PC-9 (cell line): ENCODE measurements around the gene S100PBP.

ENCODE experiments used
- EZH2 ChIP-seq: fragments of 200-600 bp; sonication (generic); IDR thresholded peaks from 2 replicates; pipeline ENCODE4 v1.8.0; 2017; ENCODE audit warnings: antibody characterized with exemption, low read depth
- TF ChIP-seq, protein P1 (sequence below): fragments of 200-600 bp; sonication (generic); conservative IDR thresholded peaks from 2 replicates; pipeline ENCODE4 v1.6.1; 2017; ENCODE audit warnings: mixed run types, antibody characterized with exemption, mild to moderate bottlenecking, moderate library complexity

DNA sequence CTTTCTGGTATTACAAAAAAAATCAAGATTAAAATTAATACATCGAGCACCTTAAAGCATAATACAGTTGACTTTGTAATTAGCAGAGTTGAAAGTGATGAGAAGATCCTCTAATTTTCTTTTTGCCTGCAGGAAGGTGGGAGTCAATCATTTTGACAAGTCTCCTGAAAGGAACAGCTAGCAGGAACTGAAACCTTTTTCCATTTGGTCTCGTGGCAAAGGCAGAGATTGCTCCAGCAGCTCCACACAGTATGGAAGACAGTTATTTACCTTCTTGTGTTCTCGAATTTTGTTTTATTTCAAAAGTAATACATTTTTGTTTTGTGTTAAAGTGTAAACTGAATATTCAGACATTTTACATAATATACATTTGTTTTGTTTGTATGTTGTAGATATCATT is 7.7 kb downstream of the S100PBP start:
- TF ChIP-seq EZH2, result no peak
- TF ChIP-seq, protein P1, sequence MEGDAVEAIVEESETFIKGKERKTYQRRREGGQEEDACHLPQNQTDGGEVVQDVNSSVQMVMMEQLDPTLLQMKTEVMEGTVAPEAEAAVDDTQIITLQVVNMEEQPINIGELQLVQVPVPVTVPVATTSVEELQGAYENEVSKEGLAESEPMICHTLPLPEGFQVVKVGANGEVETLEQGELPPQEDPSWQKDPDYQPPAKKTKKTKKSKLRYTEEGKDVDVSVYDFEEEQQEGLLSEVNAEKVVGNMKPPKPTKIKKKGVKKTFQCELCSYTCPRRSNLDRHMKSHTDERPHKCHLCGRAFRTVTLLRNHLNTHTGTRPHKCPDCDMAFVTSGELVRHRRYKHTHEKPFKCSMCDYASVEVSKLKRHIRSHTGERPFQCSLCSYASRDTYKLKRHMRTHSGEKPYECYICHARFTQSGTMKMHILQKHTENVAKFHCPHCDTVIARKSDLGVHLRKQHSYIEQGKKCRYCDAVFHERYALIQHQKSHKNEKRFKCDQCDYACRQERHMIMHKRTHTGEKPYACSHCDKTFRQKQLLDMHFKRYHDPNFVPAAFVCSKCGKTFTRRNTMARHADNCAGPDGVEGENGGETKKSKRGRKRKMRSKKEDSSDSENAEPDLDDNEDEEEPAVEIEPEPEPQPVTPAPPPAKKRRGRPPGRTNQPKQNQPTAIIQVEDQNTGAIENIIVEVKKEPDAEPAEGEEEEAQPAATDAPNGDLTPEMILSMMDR, result no peak
